ENCODE results near the gene TAAR6. TPM values are rescaled to one million over a fixed set of nuclear protein-coding genes. Genes with fewer than 3 reads are reported as not detected.

The TAAR6 gene
- polyA plus RNA-seq, 1 of the 3 experiments (the other 2 are of a cell fraction), result not detected

DNA sequence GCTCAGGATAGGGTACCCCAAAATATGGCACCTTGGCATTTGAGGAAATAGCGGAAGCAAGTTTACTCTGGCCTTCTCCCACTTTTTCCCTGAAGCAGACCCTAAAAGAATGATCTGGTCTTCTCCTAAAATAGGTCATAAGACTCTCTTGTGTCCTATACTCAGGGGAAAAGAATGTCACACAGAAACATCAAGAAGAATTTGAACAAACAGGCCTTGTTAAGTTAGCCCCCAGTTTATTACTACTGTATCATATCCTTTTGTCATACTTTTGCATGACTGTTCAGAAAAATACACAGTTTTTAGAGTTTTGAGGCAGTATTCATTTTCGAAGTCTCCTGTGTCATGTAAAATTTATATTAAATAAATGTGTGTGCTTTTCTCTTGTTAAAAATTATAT, 41.5 kb downstream of the TAAR6 start (continued):
- TF ChIP-seq MEF2A (IDR thresholded peaks at IDR 0.05; ENCODE audit: borderline replicate concordance, low read depth), result no peak
- TF ChIP-seq CHD2 (IDR thresholded peaks at IDR 0.05; ENCODE audit: low read length, partially characterized antibody), result no peak
- no peak for TF ChIP-seq POLR2AphosphoS5 (IDR thresholded peaks at IDR 0.05; ENCODE audit: low read depth, low read length)
- TF ChIP-seq, protein P1, sequence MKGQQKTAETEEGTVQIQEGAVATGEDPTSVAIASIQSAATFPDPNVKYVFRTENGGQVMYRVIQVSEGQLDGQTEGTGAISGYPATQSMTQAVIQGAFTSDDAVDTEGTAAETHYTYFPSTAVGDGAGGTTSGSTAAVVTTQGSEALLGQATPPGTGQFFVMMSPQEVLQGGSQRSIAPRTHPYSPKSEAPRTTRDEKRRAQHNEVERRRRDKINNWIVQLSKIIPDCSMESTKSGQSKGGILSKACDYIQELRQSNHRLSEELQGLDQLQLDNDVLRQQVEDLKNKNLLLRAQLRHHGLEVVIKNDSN (IDR thresholded peaks at IDR 0.05; ENCODE audit: borderline replicate concordance, low read depth), result no peak

GRCh38 chr6:132612449-132613108, 42.5 kb downstream of the TAAR6 start:
- CTCF ChIA-PET, result interaction anchor here (0.6 kb wide), 1 partner anchor 692 kb away, joined by 3 read pairs; no protein-coding TSS in a partner anchor

More at GRCh38 chr6:132612449-132613108, 42.5 kb downstream of the TAAR6 start:
- Histone ChIP-seq H3K4me1 (ENCODE audit: control insufficient read depth in 1 of 2, insufficient read depth in 2 of 2, low read depth in 1 of 2, low read length in 1 of 2) (no peaks in the 10 kb centered on the region), H3K4me2 (no peak overlapping the region), H3K79me2 (ENCODE audit: insufficient read depth) (no peaks in the 10 kb centered on the region), H3K36me3 (replicated peaks in 1 of 2; ENCODE audit: control insufficient read depth in 1 of 2, insufficient read depth in 2 of 2, low read length in 1 of 2) (no peaks in the 10 kb centered on the region), H3K27ac (ENCODE audit: low read depth in 2 of 2, low read length in 1 of 2) (no peak overlapping the region), H3K9ac (no peak overlapping the region), H3K27me3 (ENCODE audit: insufficient read depth) (no peaks in the 10 kb centered on the region; the same call in 1 of the 2 replicates), H3K9me2 (no peaks in the 10 kb centered on the region), H3K9me3 (no peaks in the 10 kb centered on the region), H3F3A (replicated peaks; ENCODE audit: insufficient read depth) (no peaks in the 10 kb centered on the region), H2AFZ (ENCODE audit: low read depth) (no peak overlapping the region), H4K20me1 (ENCODE audit: insufficient read depth) (no peaks in the 10 kb centered on the region), H3K4me3 (ENCODE audit: low read depth in 2 of 2, low read length in 1 of 2) (no peak overlapping the region)
- DNase-seq, result no peak
- POLR2A ChIA-PET, result no interaction called here
- TF ChIP-seq YY1 (IDR thresholded peaks at IDR 0.05; ENCODE audit: low read depth) (no peak), ZBTB33 (IDR thresholded peaks at IDR 0.05; ENCODE audit: borderline replicate concordance, low read depth) (no peak), NFIC (IDR thresholded peaks at IDR 0.05; ENCODE audit: borderline replicate concordance) (no peak), CHD2 (IDR thresholded peaks at IDR 0.05; ENCODE audit: low read length, partially characterized antibody) (no peak), GABPA (IDR thresholded peaks at IDR 0.05; ENCODE audit: low read depth) (no peak), SIN3A (IDR thresholded peaks at IDR 0.05; ENCODE audit: borderline replicate concordance, low read depth, low read length) (no peak), TEAD4 (IDR thresholded peaks at IDR 0.05; ENCODE audit: borderline replicate concordance, insufficient read depth) (no peak), PBX3 (IDR thresholded peaks at IDR 0.05) (no peak), ELF1 (IDR thresholded peaks at IDR 0.05) (no peak), JUND (IDR thresholded peaks at IDR 0.05) (no peak)
- 2% methylated on average over 4 of the region's 4 CpGs for WGBS (ENCODE audit: low lambda C conversion rate)

Measured in SK-N-SH (cell line).